H1 (cell line): ENCODE results near the gene E2F2. TPM values are rescaled to one million over a fixed set of nuclear protein-coding genes. Genes with fewer than 3 reads are reported as not detected.

Experiments
- CTCF ChIA-PET: fragments of 300-600 bp; sonication (Branson Sonifier 250); formaldehyde crosslinking; loops from one replicate; lab custom pipeline; 2021; ENCODE audit not compliant: partially characterized antibody; lab: Charles Lee
- POLR2A ChIA-PET: fragments of 300-600 bp; sonication (Branson Sonifier 250); formaldehyde crosslinking; loops from one replicate; lab custom pipeline; 2021; ENCODE audit warnings: inconsistent platforms; ENCODE audit not compliant: partially characterized antibody; lab: Charles Lee
- DNase-seq, 2 experiments: peaks; one replicate each; pipeline versions ENCODE4 v3.0.0 to v3.0.0-alpha.2; 2010 to 2022; ENCODE audit warnings: low spot score in 2 of 2, low read depth in 1 of 2, mixed read lengths in 1 of 2
- FAIRE-seq: peaks from 2 replicates; lab custom pipeline; 2011; peaks lifted over from hg19 to GRCh38; lab: Jason Lieb, UNC
- H2AFZ ChIP-seq: 2 replicates; pipeline ENCODE4 v1.8.1; 2012; ENCODE audit warnings: low read length, inconsistent platforms
- H2AK5ac ChIP-seq: 2 replicates; pipeline ENCODE4 v1.6.1; 2013; ENCODE audit warnings: low read depth, low read length
- H2BK120ac ChIP-seq: replicated peaks from 2 replicates; pipeline ENCODE3; 2013; ENCODE audit warnings: low read depth, low read length, inconsistent platforms
- H2BK12ac ChIP-seq: 2 replicates; pipeline ENCODE4 v1.6.1; 2013; ENCODE audit warnings: low read depth, low read length
- H2BK15ac ChIP-seq: 2 replicates; pipeline ENCODE4 v1.6.1; 2013; ENCODE audit warnings: low read length
- H2BK20ac ChIP-seq: 2 replicates; pipeline ENCODE4 v1.6.1; 2013; ENCODE audit warnings: low read length
- H2BK5ac ChIP-seq: 2 replicates; pipeline ENCODE4 v1.6.1; 2013; ENCODE audit warnings: low read depth, low read length
- H3K14ac ChIP-seq: 2 replicates; pipeline ENCODE4 v1.6.1; 2013; ENCODE audit warnings: inconsistent platforms; ENCODE audit not compliant: insufficient read length
- H3K18ac ChIP-seq: 2 replicates; pipeline ENCODE4 v1.6.1; 2013; ENCODE audit warnings: low read length; ENCODE audit errors: extremely low read depth
- H3K23ac ChIP-seq: 2 replicates; pipeline ENCODE4 v1.6.1; 2013; ENCODE audit warnings: inconsistent platforms; ENCODE audit not compliant: insufficient read length
- H3K23me2 ChIP-seq: 2 replicates; pipeline ENCODE4 v1.6.1; 2013; ENCODE audit warnings: low read depth, low read length
- H3K27ac ChIP-seq: 2 replicates; pipeline ENCODE4 v1.6.1; 2011; ENCODE audit warnings: low read depth, low read length, inconsistent platforms
- H3K27me3 ChIP-seq, 4 experiments: replicated peaks in 1 of 4; 1 replicate in 1 of 4; 2 replicates in 3 of 4; pipeline versions ENCODE4 v1.6.1 to v1.8.1; 2011 to 2013; ENCODE audit warnings: low read length in 3 of 4, mild to moderate bottlenecking in 3 of 4, inconsistent platforms in 2 of 4, mixed read lengths in 2 of 4, moderate library complexity in 1 of 4; ENCODE audit not compliant: control insufficient read depth in 3 of 4, insufficient read depth in 3 of 4; ENCODE audit errors: extremely low read depth in 1 of 4
- H3K36me3 ChIP-seq, 4 experiments: 2 replicates each; pipeline versions ENCODE4 v1.6.1 to v1.8.1; 2011 to 2013; ENCODE audit warnings: mild to moderate bottlenecking in 4 of 4, low read length in 3 of 4, moderate library complexity in 2 of 4, control low read depth in 1 of 4, inconsistent platforms in 1 of 4; ENCODE audit not compliant: insufficient read depth in 4 of 4, control insufficient read depth in 2 of 4
- H3K4ac ChIP-seq: replicated peaks from 2 replicates; pipeline ENCODE3; 2013; ENCODE audit warnings: low read length, low read depth, mixed read lengths, inconsistent platforms; ENCODE audit not compliant: insufficient read length
- H3K4me1 ChIP-seq, 4 experiments: replicated peaks in 1 of 4; 1 replicate in 1 of 4; 2 replicates in 3 of 4; pipeline versions ENCODE4 v1.6.1 to v1.8.1; 2011 to 2013; ENCODE audit warnings: low read length in 3 of 4, inconsistent platforms in 2 of 4, mixed read lengths in 1 of 4; ENCODE audit not compliant: insufficient read depth in 4 of 4, control insufficient read depth in 3 of 4
- H3K4me2 ChIP-seq, 2 experiments: 2 replicates each; pipeline versions ENCODE4 v1.6.1 to v1.8.1; 2011 to 2013; ENCODE audit warnings: low read depth in 2 of 2, low read length in 2 of 2, control low read depth in 1 of 2, inconsistent platforms in 1 of 2, mild to moderate bottlenecking in 1 of 2; ENCODE audit not compliant: insufficient read depth in 1 of 2
- H3K4me3 ChIP-seq, 4 experiments: fragments of 200-600, 300-600 bp in 1 of 4; sonication (generic), shearing (Covaris generic), sonication (Bioruptor Twin) in 1 of 4; 2 replicates each; pipeline versions ENCODE4 v1.5.1 to v1.8.1; 2011 to 2016; ENCODE audit warnings: low read length in 4 of 4, low read depth in 3 of 4, control low read depth in 2 of 4, inconsistent platforms in 2 of 4, mild to moderate bottlenecking in 2 of 4, mixed read lengths in 1 of 4, moderate library complexity in 1 of 4; ENCODE audit not compliant: insufficient read depth in 2 of 4; ENCODE audit errors: extremely low read depth in 1 of 4
- H3K56ac ChIP-seq: replicated peaks from 2 replicates; pipeline ENCODE3; 2013; ENCODE audit warnings: low read depth, mild to moderate bottlenecking, mixed read lengths, low read length, inconsistent platforms; ENCODE audit not compliant: insufficient read length
- H3K79me1 ChIP-seq: 2 replicates; pipeline ENCODE4 v1.6.1; 2013; ENCODE audit warnings: low read depth, low read length, control low read depth
- H3K79me2 ChIP-seq, 2 experiments: 2 replicates each; pipeline versions ENCODE4 v1.6.1 to v1.8.1; 2012 to 2013; ENCODE audit warnings: low read length in 2 of 2, mild to moderate bottlenecking in 2 of 2, inconsistent platforms in 1 of 2; ENCODE audit not compliant: insufficient read depth in 2 of 2, control insufficient read depth in 1 of 2
- H3K9ac ChIP-seq, 4 experiments: replicated peaks in 1 of 4; 1 replicate in 1 of 4; 2 replicates in 3 of 4; pipeline versions ENCODE4 v1.6.1 to v1.8.1; 2011 to 2013; ENCODE audit warnings: low read depth in 3 of 4, low read length in 3 of 4, control low read depth in 2 of 4, mild to moderate bottlenecking in 2 of 4, moderate library complexity in 2 of 4, inconsistent platforms in 1 of 4; ENCODE audit errors: extremely low read depth in 1 of 4
- H3K9me3 ChIP-seq, 2 experiments: 2 replicates each; pipeline versions ENCODE4 v1.6.1 to v1.8.1; 2012 to 2013; ENCODE audit warnings: mild to moderate bottlenecking in 2 of 2, moderate library complexity in 2 of 2, control low read depth in 1 of 2, inconsistent platforms in 1 of 2, low read depth in 1 of 2, low read length in 1 of 2, mixed read lengths in 1 of 2; ENCODE audit not compliant: insufficient read depth in 2 of 2
- H4K20me1 ChIP-seq, 2 experiments: replicated peaks in 1 of 2; 2 replicates each; pipeline versions ENCODE3 to v1.8.1; 2011 to 2013; ENCODE audit warnings: inconsistent platforms in 2 of 2, low read length in 2 of 2, mild to moderate bottlenecking in 1 of 2; ENCODE audit not compliant: insufficient read depth in 2 of 2, control insufficient read depth in 1 of 2
- H4K5ac ChIP-seq: 2 replicates; pipeline ENCODE4 v1.6.1; 2013; ENCODE audit warnings: low read length, low read depth, mixed read lengths, inconsistent platforms; ENCODE audit not compliant: insufficient read length
- H4K8ac ChIP-seq: 2 replicates; pipeline ENCODE4 v1.8.0; 2013; ENCODE audit warnings: mild to moderate bottlenecking, moderate library complexity, low read length, inconsistent platforms; ENCODE audit not compliant: insufficient read depth; ENCODE audit errors: extremely low read depth
- H4K91ac ChIP-seq: replicated peaks from 2 replicates; pipeline ENCODE3; 2013; ENCODE audit warnings: low read length, mixed read lengths, inconsistent platforms; ENCODE audit not compliant: insufficient read length
- ASH2L ChIP-seq: fragments of 200-600, 300-600 bp; sonication (generic); IDR thresholded peaks from one replicate; pipeline ENCODE4 v1.7.1; 2017; ENCODE audit warnings: low read length
- CHD1 ChIP-seq: IDR thresholded peaks from 2 replicates; pipeline ENCODE4 v1.6.1; 2012; ENCODE audit warnings: low read depth, low read length, improper control_type of control experiment
- CHD2 ChIP-seq: IDR thresholded peaks from 2 replicates; pipeline ENCODE4 v1.6.1; 2012; ENCODE audit warnings: low read length, improper control_type of control experiment
- EZH2 ChIP-seq: fragments of 200-600 bp; sonication (generic); IDR thresholded peaks from 2 replicates; pipeline ENCODE4 v1.7.1; 2012; ENCODE audit warnings: low read depth, mild to moderate bottlenecking, moderate library complexity, low read length, inconsistent platforms; ENCODE audit not compliant: severe bottlenecking
- MAFK ChIP-seq: IDR thresholded peaks from 2 replicates; pipeline ENCODE4 v1.6.1; 2012; ENCODE audit warnings: low read depth, mild to moderate bottlenecking, improper control_type of control experiment, low read length
- POLR2AphosphoS5 ChIP-seq: IDR thresholded peaks from 2 replicates; pipeline ENCODE4 v1.6.1; 2011; ENCODE audit warnings: low read depth, low read length
- POU5F1 ChIP-seq: IDR thresholded peaks from 2 replicates; pipeline ENCODE4 v1.6.1; 2011; ENCODE audit warnings: low read depth, mild to moderate bottlenecking, low read length, moderate library complexity
- RAD21 ChIP-seq, 2 experiments: IDR thresholded peaks in 1 of 2; conservative IDR thresholded peaks in 1 of 2; 2 replicates each; pipeline ENCODE4 v1.6.1; 2011; ENCODE audit warnings: low read depth in 2 of 2, low read length in 2 of 2, improper control_type of control experiment in 1 of 2, inconsistent platforms in 1 of 2, mild to moderate bottlenecking in 1 of 2, moderate library complexity in 1 of 2
- YY1 ChIP-seq: IDR thresholded peaks from 2 replicates; pipeline ENCODE4 v1.6.1; 2011; ENCODE audit warnings: low read depth, mild to moderate bottlenecking, low read length
- WGBS, 2 experiments: shearing (Covaris generic) in 1 of 2; methylation state at CpG; one replicate each; pipeline versions ENCODE4 v1.1.6 to v1.1.7; 2013 to 2015; ENCODE audit warnings: low lambda C conversion rate in 2 of 2, mixed read lengths in 2 of 2, inconsistent platforms in 1 of 2, low coverage in 1 of 2, missing lambda C conversion rate in 1 of 2; ENCODE audit not compliant: insufficient replicate concordance in 2 of 2, insufficient coverage in 1 of 2, insufficient read length in 1 of 2; ENCODE audit errors: extremely low coverage in 1 of 2, missing lambda C conversion rate in 1 of 2; 5-methylcytosine and 5-hydroxymethylcytosine counted together
- polyA plus RNA-seq, 7 experiments: library from polyadenylated mRNA; depleted of rRNA in 3 of 7; stranded (reverse) in 5 of 7; unstranded in 2 of 7; fragments of >200 nt in 5 of 7; fragments of 200-250 nt in 2 of 7; gene quantifications; 1 replicate in 5 of 7; 2 replicates in 1 of 7; 4 replicates in 1 of 7; pipeline versions ENCODE4 v1.2.1 to v1.2.3, GENCODE V29; 2011 to 2013; ENCODE audit warnings: missing spikeins in 2 of 7, mixed read lengths in 2 of 7
- total RNA-seq: library from RNA; stranded (reverse); fragmentation: NEBNext Ultra II Directional; extraction: Animal tissue kit (Norgen Biotek cat#: 25700); gene quantifications from 2 replicates; pipeline ENCODE4 v1.2.1, GENCODE V29; 2021

The E2F2 gene
- total and polyA plus RNA-seq, 2 of the 8 experiments (the other 6 are each of a cell fraction or from before 2014, with no cell fraction given) = 1.8 to 7.0 TPM

GRCh38 chr1:23561813-23562100, 30.7 kb upstream of the E2F2 start:
- CTCF ChIA-PET = interaction anchor here (0.9 to 12.3 kb wide), 6 partner anchors 8 to 74 kb away, joined by 3 to 143 read pairs (median 4); no protein-coding TSS in a partner anchor
- H3K79me2 ChIP-seq = peaks cover 4 to 20% of the 10 kb centered on the region in 2 experiments
- no peak overlapping the region for H3K9ac ChIP-seq
- H3K9me3 ChIP-seq = no peaks in the 10 kb centered on the region
- no peak overlapping the region for H2AFZ ChIP-seq
- H3K27ac ChIP-seq = no peak overlapping the region
- no peak overlapping the region for H4K5ac ChIP-seq
- peaks cover 0 to 18% (median 0%) of the 10 kb centered on the region in 4 experiments; a peak in 5 of 8 replicates for H3K36me3 ChIP-seq
- peak overlapping the region; percentile 37 to 98; a peak in 2 of 4 replicates for H3K4me2 ChIP-seq
- H3K27me3 ChIP-seq = peaks cover 0 to 4% (median 0%) of the 10 kb centered on the region in 4 experiments; a peak in 3 of 7 replicates
- no peak overlapping the region for H2BK120ac ChIP-seq
- H2AK5ac ChIP-seq = peak overlapping the region; percentile 84
- WGBS, 2 experiments = 75% methylated on average over 2 of the region's 2 CpGs; no CpG with 5 or more reads in 1 of the 2 experiments
- peak overlapping the region; percentile 44; the same call in 1 of the 2 replicates for H3K18ac ChIP-seq
- peak overlapping the region; percentile 67; the same call in 1 of the 2 replicates for H2BK5ac ChIP-seq
- no peak overlapping the region for H3K56ac ChIP-seq
- H3K4ac ChIP-seq = no peak overlapping the region
- peak overlapping the region; percentile 92 for H2BK20ac ChIP-seq
- no peak overlapping the region for H2BK15ac ChIP-seq
- H3K79me1 ChIP-seq = no peaks in the 10 kb centered on the region
- peaks cover 11 to 34% (median 17%) of the 10 kb centered on the region in 4 experiments for H3K4me1 ChIP-seq
- DNase-seq = no peak
- peaks cover 17% of the 10 kb centered on the region for H3K23me2 ChIP-seq
- no peak overlapping the region for H4K8ac ChIP-seq
- H3K4me3 ChIP-seq = peak overlapping the region in 1 of 4 experiments; percentile 20; a peak in 2 of 8 replicates
- no peak overlapping the region for H3K23ac ChIP-seq
- no peak overlapping the region for H3K14ac ChIP-seq
- peaks cover 5 to 13% of the 10 kb centered on the region in 2 experiments for H4K20me1 ChIP-seq
- POLR2A ChIA-PET = interaction anchor here (1.1 to 20.4 kb wide), 5 partner anchors 9 to 73 kb away, joined by 5 to 547 read pairs (median 7); no protein-coding TSS in a partner anchor
- FAIRE-seq = no peak
- no peak overlapping the region for H4K91ac ChIP-seq
- peak overlapping the region; percentile 88 for H2BK12ac ChIP-seq
- no peak for TF ChIP-seq RAD21 (IDR thresholded peaks at IDR 0.05 in 1 of 2, conservative IDR thresholded peaks at IDR 0.05 in 1 of 2; ENCODE audit: low read depth in 2 of 2, low read length in 2 of 2)
- TF ChIP-seq MAFK = no peak
- no peak for TF ChIP-seq ASH2L
- no peak for TF ChIP-seq POU5F1
- no peak for TF ChIP-seq EZH2
- TF ChIP-seq YY1 = no peak
- TF ChIP-seq POLR2AphosphoS5 = no peak
- TF ChIP-seq CHD2 = no peak
- TF ChIP-seq CHD1 = no peak
